GM12878 (cell line): ENCODE results near the gene MELTF. TPM values are rescaled to one million over a fixed set of nuclear protein-coding genes. Genes with fewer than 3 reads are reported as not detected.

Experiments
- ATF3 ChIP-seq: IDR thresholded peaks from 2 replicates; pipeline ENCODE4 v1.6.1; 2011; ENCODE audit warnings: low read depth, mild to moderate bottlenecking, low read length, moderate library complexity, borderline replicate concordance; ENCODE audit errors: extremely low read depth
- BACH1 ChIP-seq: fragments of 450-650 bp; IDR thresholded peaks from 2 replicates; pipeline ENCODE4 v1.6.1; 2017; ENCODE audit warnings: mild to moderate bottlenecking, borderline replicate concordance
- CBFB ChIP-seq: IDR thresholded peaks from 2 replicates; pipeline ENCODE4 v1.6.1; 2016; ENCODE audit warnings: antibody characterized with exemption, low read depth
- CHD1 ChIP-seq: IDR thresholded peaks from 2 replicates; pipeline ENCODE4 v1.6.1; 2012; ENCODE audit warnings: low read depth, low read length, improper control_type of control experiment
- CHD4 ChIP-seq: fragments of 200-600 bp; sonication (generic); IDR thresholded peaks from 2 replicates; pipeline ENCODE4 v1.6.1; 2016; ENCODE audit warnings: mild to moderate bottlenecking
- EP300 ChIP-seq, 2 experiments: fragments of 150-350 bp in 1 of 2; IDR thresholded peaks; 2 replicates each; pipeline ENCODE4 v1.6.1; 2011 to 2012; ENCODE audit warnings: low read depth in 2 of 2, low read length in 2 of 2, borderline replicate concordance in 1 of 2, improper control_type of control experiment in 1 of 2, inconsistent platforms in 1 of 2; ENCODE audit not compliant: control insufficient read depth in 1 of 2
- HDGF ChIP-seq: fragments of 450-650 bp; IDR thresholded peaks from 2 replicates; pipeline ENCODE4 v1.6.1; 2016; ENCODE audit warnings: antibody characterized with exemption
- IRF5 ChIP-seq: fragments of 450-650 bp; IDR thresholded peaks from 2 replicates; pipeline ENCODE4 v1.6.1; 2017; ENCODE audit warnings: borderline replicate concordance
- MEF2A ChIP-seq: IDR thresholded peaks from 2 replicates; pipeline ENCODE4 v1.6.1; 2011; ENCODE audit warnings: low read depth, mild to moderate bottlenecking, low read length, moderate library complexity; ENCODE audit not compliant: insufficient read depth
- MEF2B ChIP-seq: fragments of 450-650 bp; IDR thresholded peaks from 2 replicates; pipeline ENCODE4 v1.6.1; 2018; ENCODE audit warnings: mild to moderate bottlenecking, moderate library complexity; ENCODE audit not compliant: partially characterized antibody, poor library complexity, severe bottlenecking
- POLR2A ChIP-seq: IDR thresholded peaks from 2 replicates; pipeline ENCODE4 v1.6.1; 2011; ENCODE audit warnings: low read depth, mild to moderate bottlenecking, low read length
- RCOR1 ChIP-seq: conservative IDR thresholded peaks from 2 replicates; pipeline ENCODE4 v1.6.1; 2012; ENCODE audit warnings: low read depth, low read length, improper control_type of control experiment
- RFX5 ChIP-seq: IDR thresholded peaks from 2 replicates; pipeline ENCODE4 v1.6.1; 2011; ENCODE audit warnings: low read depth, low read length, improper control_type of control experiment
- SREBF2 ChIP-seq: IDR thresholded peaks from 2 replicates; pipeline ENCODE4 v1.6.1; 2012; ENCODE audit warnings: mild to moderate bottlenecking, low read length
- STAT1 ChIP-seq: fragments of 450-650 bp; conservative IDR thresholded peaks from 2 replicates; pipeline ENCODE4 v1.6.1; 2014; ENCODE audit warnings: antibody characterized with exemption, mild to moderate bottlenecking
- SUZ12 ChIP-seq: fragments of 200-600 bp; sonication (generic); IDR thresholded peaks from one replicate; pipeline ENCODE4 v1.6.1; 2018; ENCODE audit warnings: antibody characterized with exemption, mild to moderate bottlenecking; ENCODE audit not compliant: unreplicated experiment
- TARDBP ChIP-seq: IDR thresholded peaks from 2 replicates; pipeline ENCODE4 v1.6.1; 2016; ENCODE audit warnings: borderline replicate concordance
- TCF7 ChIP-seq: IDR thresholded peaks from 2 replicates; pipeline ENCODE4 v1.6.1; 2014; ENCODE audit warnings: antibody characterized with exemption, borderline replicate concordance
- ZBTB40 ChIP-seq: fragments of 450-650 bp; IDR thresholded peaks from 2 replicates; pipeline ENCODE4 v1.6.1; 2016; ENCODE audit warnings: mild to moderate bottlenecking, moderate library complexity, borderline replicate concordance
- ZNF274 ChIP-seq: IDR thresholded peaks from one replicate; pipeline ENCODE4 v1.8.0; 2011; ENCODE audit not compliant: insufficient read length, insufficient read depth
- ZNF687 ChIP-seq: fragments of 450-650 bp; IDR thresholded peaks from 2 replicates; pipeline ENCODE4 v1.6.1; 2017; ENCODE audit warnings: mild to moderate bottlenecking, moderate library complexity
- polyA plus RNA-seq, 11 experiments: library from polyadenylated mRNA; depleted of rRNA in 4 of 11; unstranded in 6 of 11; stranded (reverse) in 5 of 11; fragments of >200 nt; fragmentation: Nextera tagmentation in 4 of 11; fragmentation: Illumina TruSeq in 1 of 11; extraction: Ambion mirVana in 4 of 11; extraction: Trizol in 1 of 11; gene quantifications; 1 replicate in 1 of 11; 2 replicates in 10 of 11; pipeline versions ENCODE4 v1.2.1 to v1.2.3, GENCODE V29; 2011 to 2016; ENCODE audit warnings: inconsistent platforms in 2 of 11, missing spikeins in 2 of 11, low read depth in 1 of 11
- total RNA-seq, 4 experiments: library from RNA; depleted of rRNA in 3 of 4; stranded (reverse); fragments of >200 nt in 3 of 4; fragmentation: Illumina TruSeq in 1 of 4; extraction: Trizol in 1 of 4; gene quantifications; 2 replicates each; pipeline versions ENCODE4 v1.2.1 to v1.2.3, GENCODE V29; 2013 to 2021

MELTF gene
- total and polyA plus RNA-seq, 10 of the 15 experiments (the other 5 are each of a cell fraction or from before 2014, with no cell fraction given), result 0.55 to 49.1 (median 11.1) TPM

- peak; percentile 50; the same call in 1 of the 2 replicates for TF ChIP-seq BACH1
- TF ChIP-seq CHD4, result no peak
- TF ChIP-seq CBFB, result no peak
- TF ChIP-seq RCOR1, result no peak
- no peak for TF ChIP-seq IRF5
- TF ChIP-seq TCF7, result no peak
- no peak for TF ChIP-seq SUZ12
- no peak for TF ChIP-seq STAT1
- TF ChIP-seq ZNF687, result peak; percentile 53
- TF ChIP-seq EP300 (IDR thresholded peaks at IDR 0.05; ENCODE audit: borderline replicate concordance in 1 of 2, control insufficient read depth in 1 of 2, low read depth in 2 of 2, low read length in 2 of 2), result no peak
- TF ChIP-seq ZNF274, result no peak
- TF ChIP-seq SREBF2, result no peak
- TF ChIP-seq ZBTB40, result no peak
- no peak for TF ChIP-seq RFX5
- TF ChIP-seq MEF2A, result no peak
- TF ChIP-seq POLR2A, result peak; percentile 86
- peak; percentile 14 for TF ChIP-seq MEF2B
- no peak for TF ChIP-seq HDGF
- no peak for TF ChIP-seq ATF3
- no peak for TF ChIP-seq CHD1
- no peak for TF ChIP-seq TARDBP
These were observed at the start of gene MELTF (continued) for GRCh38 chr3:197029511-197030167.
